Activated T-helper 9 cell treated with anti-CD3 and anti-CD28 coated beads, Interleukin-2, amount 50 U/mL, for 16 hours (primary cell): ENCODE measurements around the gene ZBTB17.
"Not testable (repeated sequence)": the region's sequence is repeated elsewhere in the genome, so short reads cannot be mapped to it uniquely, and the experiment has no call there.

ENCODE experiments used
- DNase-seq: peaks from one replicate; pipeline ENCODE4 v3.0.0-alpha.2; 2020; ENCODE audit warnings: low read depth

Gene ZBTB17

DNA sequence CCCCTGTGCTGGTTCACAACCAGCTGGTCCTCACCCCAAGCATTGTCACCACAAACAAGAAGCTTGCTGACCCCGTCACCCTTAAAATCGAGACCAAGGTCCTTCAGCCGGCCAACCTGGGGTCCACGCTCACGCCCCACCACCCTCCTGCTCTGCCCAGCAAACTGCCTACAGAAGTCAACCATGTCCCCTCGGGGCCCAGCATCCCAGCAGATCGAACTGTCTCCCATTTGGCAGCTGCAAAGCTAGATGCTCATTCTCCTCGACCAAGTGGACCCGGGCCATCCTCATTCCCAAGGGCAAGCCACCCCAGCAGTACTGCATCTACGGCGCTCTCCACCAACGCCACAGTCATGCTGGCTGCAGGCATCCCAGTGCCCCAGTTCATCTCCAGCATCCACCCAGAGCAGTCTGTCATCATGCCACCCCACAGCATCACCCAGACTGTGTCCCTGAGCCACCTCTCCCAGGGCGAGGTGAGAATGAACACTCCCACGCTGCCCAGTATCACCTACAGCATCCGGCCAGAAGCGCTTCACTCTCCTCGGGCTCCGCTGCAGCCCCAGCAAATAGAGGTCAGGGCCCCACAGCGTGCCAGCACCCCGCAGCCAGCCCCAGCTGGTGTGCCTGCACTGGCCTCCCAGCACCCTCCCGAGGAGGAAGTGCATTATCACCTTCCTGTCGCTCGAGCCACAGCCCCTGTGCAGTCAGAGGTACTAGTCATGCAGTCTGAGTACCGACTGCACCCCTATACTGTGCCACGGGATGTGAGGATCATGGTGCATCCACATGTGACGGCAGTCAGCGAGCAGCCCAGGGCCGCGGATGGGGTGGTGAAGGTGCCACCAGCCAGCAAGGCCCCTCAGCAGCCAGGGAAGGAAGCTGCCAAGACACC lies 40.6 kb downstream of the ZBTB17 start:
- no peak for DNase-seq

DNA sequence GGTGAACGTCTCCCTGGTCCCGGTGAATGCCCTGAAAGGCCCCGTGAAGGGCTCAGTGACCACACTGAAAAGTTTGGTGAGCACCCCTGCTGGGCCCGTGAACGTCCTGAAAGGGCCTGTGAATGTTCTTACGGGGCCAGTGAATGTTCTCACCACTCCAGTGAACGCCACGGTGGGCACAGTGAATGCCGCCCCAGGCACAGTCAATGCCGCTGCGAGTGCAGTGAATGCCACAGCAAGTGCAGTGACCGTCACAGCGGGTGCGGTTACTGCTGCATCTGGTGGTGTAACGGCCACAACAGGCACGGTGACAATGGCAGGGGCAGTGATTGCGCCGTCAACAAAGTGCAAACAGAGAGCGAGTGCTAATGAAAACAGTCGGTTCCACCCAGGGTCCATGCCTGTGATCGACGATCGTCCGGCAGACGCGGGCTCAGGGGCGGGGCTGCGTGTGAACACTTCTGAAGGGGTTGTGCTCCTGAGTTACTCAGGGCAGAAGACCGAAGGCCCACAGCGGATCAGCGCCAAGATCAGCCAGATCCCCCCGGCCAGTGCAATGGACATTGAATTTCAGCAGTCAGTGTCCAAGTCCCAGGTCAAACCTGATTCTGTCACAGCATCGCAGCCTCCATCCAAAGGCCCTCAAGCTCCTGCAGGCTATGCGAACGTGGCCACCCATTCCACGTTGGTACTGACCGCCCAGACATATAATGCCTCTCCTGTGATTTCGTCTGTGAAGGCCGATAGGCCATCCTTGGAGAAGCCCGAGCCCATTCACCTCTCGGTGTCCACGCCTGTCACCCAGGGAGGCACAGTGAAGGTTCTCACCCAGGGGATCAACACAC lies 41.5 kb downstream of the ZBTB17 start:
- DNase-seq, result no peak

DNA sequence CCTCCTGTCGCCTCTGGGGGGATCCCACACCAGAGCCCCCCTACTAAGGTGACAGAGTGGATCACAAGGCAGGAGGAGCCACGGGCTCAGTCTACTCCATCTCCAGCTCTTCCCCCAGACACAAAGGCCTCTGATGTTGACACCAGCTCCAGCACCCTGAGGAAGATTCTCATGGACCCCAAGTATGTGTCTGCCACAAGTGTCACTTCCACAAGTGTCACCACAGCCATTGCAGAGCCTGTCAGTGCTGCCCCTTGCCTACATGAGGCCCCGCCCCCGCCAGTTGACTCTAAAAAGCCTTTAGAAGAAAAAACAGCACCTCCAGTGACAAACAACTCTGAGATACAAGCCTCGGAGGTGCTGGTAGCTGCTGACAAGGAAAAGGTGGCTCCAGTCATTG lies 42.2 kb downstream of the ZBTB17 start:
- DNase-seq, result no peak

DNA sequence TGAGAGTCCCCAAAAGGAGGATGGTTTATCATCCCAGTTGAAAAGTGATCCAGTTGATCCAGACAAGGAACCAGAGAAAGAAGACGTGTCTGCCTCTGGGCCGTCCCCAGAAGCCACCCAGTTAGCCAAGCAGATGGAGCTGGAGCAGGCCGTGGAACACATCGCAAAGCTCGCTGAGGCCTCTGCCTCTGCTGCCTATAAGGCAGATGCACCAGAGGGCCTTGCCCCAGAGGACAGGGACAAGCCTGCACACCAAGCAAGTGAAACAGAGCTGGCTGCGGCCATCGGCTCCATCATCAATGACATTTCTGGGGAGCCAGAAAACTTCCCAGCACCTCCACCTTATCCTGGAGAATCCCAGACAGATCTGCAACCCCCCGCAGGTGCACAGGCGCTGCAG lies 43.3 kb downstream of the ZBTB17 start:
- DNase-seq, result no peak

DNA sequence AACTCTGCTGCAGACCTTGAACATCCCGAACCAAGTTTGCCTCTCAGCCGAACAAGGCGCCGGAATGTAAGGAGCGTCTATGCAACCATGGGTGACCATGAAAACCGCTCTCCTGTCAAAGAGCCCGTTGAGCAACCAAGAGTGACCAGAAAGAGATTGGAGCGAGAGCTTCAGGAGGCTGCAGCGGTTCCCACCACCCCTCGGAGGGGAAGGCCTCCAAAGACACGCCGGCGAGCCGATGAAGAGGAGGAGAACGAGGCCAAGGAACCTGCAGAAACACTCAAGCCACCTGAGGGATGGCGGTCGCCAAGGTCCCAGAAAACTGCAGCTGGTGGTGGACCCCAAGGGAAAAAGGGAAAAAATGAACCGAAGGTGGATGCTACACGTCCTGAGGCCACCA lies 44.0 kb downstream of the ZBTB17 start:
- no peak for DNase-seq

DNA sequence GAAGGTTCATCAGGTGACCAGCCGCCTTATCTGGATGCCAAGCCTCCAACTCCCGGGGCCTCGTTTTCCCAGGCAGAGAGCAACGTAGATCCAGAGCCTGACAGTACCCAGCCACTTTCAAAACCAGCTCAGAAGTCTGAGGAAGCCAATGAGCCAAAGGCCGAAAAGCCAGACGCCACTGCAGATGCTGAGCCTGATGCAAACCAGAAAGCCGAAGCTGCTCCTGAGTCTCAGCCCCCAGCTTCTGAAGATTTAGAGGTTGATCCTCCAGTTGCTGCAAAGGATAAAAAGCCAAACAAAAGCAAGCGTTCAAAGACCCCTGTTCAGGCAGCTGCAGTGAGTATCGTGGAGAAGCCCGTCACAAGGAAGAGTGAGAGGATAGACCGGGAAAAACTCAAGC lies 44.5 kb downstream of the ZBTB17 start:
- DNase-seq, result no peak

DNA sequence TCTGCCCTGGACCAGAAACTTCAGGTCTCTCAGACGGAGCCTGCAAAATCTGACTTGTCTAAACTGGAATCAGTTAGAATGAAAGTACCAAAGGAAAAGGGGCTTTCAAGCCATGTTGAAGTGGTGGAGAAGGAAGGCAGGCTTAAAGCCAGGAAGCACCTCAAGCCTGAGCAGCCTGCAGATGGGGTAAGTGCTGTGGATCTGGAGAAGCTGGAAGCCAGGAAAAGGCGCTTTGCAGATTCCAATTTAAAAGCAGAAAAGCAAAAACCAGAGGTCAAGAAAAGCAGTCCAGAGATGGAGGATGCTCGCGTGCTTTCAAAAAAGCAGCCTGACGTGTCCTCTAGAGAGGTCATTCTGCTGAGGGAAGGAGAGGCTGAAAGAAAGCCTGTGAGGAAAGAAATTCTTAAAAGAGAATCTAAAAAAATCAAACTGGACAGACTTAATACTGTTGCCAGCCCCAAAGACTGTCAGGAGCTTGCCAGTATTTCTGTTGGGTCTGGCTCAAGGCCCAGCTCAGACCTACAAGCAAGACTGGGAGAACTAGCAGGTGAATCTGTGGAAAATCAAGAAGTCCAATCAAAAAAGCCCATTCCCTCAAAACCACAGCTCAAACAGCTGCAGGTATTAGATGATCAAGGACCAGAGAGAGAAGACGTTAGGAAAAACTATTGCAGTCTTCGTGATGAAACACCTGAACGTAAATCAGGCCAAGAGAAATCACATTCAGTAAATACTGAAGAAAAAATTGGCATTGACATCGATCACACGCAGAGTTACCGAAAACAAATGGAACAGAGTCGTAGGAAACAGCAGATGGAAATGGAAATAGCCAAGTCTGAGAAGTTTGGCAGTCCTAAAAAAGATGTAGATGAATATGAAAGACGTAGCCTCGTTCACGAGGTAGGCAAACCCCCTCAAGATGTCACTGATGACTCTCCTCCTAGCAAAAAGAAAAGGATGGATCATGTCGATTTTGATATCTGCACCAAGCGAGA lies 46.6 kb downstream of the ZBTB17 start:
- no peak for DNase-seq

DNA sequence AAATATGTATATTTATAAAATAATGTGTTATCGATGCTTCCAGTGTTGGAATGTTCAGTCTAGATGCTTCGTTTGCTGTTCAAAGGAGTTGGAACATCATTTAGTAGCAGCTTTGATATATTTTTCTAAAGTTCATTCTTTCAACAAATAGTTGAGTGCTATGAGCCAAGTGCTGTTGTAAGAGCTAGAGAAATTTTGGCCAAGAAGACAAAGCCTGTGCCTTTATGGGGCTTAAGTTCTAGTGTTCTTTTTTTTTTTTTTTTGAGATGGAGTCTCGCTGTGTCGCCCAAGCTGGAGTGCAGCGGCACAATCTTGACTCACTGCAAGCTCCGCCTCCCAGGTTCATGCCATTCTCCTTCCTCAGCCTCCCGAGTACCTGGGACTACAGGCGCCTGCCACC lies 49.5 kb downstream of the ZBTB17 start:
- not testable (repeated sequence) for DNase-seq

DNA sequence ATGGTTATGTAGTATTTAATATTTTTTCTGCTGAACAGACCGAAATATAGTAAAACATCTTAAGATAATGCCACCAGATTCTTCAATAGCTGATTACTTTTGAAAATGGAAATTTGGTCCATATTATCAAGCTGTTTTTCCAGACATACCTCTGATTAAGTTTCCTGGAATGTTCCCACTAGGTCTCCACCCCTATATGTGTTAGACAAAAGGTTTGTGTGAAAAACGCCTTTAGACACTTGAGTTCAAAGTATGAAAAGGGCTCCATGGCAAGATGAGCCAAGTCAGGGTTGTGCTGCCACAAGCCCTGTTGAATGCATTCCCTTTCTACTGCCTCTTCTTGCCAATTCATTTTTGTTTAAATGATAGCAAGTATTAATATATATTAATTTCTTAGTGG lies 52.7 kb downstream of the ZBTB17 start:
- no peak for DNase-seq

DNA sequence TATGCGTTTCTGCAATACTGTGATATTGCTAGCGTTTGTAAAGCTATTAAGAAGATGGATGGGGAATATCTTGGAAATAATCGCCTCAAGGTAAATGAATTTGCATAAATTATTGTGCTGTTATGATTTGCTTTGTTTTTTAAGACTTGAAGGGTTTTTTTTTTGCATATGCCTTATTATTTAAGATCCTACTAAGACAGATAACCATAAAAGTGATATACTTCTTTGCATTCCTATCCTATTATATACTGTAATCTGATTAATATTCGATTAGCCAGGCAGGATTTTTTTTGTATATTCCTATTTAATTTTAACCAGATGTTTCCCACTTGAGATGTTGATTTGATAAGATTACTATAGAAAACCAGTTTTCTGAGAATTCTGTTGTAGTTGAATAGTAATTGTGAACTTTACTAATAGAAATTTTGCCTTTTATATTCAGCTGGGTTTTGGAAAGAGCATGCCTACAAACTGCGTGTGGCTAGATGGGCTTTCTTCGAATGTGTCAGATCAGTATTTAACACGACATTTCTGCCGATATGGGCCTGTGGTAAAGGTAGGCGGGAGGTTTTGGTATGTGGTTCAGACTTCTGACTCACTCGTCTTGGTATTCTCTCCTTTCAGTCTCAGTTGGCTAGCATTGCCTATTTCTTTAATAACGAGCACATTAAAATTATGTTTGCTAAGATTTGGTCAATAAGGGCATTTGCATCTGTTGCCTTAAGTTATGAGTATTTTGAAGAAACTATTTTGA lies 56.8 kb downstream of the ZBTB17 start:
- peak; percentile 52 for DNase-seq

DNA sequence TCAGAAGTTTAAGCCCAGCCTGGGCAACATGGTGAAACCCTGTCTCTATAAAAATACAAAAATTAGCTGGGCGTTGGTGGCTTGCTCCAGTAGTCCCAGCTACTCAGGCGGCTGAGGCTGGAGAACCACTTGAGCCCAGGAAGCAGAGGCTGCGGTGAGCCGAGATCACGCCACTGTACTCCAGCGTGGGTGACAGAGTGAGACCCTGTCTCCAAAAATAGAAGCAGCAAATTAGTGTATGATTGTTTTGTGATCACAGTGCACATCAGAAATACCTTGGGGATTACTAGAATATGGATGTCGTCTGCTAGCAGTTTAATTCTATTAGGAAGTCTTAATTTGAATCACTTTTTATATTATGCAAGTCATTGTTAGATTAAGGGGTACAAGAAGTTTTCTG lies 59.0 kb downstream of the ZBTB17 start:
- DNase-seq, result no peak

DNA sequence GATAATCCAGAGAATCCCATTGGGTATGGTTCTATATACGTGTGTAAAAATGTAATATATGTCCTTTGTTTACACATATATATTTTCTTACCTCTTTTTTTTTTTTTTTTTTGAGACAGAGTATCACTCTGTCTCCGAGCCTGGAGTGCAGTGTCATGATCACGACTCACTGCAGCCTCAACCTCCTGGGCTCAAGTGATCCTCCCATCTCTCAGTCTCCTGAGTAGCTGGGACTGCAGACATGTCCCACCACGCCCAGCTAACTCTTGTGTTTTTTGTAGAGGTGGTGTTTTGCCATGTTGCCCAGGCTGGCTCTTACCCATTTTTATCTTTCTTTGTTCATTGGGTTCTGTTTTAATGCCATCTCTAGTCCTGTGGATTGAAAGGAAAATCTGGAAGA lies 59.5 kb downstream of the ZBTB17 start:
- no peak for DNase-seq

DNA sequence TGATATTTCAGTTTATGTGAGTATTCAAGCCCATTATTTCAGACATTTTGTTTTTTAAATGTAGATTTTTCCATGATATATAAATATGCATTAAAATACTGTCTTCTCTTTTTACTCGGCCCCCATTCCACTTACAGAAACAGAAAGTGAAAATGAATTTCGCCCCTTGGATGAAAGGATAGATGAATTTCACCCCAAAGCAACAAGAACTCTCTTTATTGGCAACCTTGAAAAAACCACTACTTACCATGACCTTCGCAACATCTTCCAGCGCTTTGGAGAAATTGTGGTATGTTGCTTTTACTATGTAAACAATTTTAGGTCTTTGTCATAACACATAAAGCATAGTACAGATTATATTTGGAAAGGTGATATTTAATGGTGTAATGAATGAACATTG lies 59.9 kb downstream of the ZBTB17 start:
- DNase-seq, result no peak

DNA sequence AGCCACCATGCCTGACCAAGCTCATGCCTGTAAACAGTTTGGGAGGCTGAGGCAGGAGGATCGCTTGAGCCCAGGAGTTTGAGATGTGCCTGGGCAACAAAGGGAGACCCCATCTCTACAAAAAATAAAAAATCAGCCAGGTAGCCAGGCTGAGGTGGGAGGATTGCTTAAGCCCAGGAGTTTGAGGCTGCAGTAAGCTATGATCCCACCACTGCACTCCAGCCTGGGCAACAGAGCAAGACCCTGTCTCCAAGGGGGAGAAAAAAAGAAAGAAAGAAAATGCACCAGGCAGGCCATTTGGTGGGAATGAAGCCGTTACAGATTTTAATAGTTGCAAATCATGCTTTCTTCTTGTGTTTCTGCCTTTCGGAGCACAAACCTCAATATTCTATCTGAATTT lies 62.3 kb downstream of the ZBTB17 start:
- DNase-seq, result not testable (repeated sequence)

DNA sequence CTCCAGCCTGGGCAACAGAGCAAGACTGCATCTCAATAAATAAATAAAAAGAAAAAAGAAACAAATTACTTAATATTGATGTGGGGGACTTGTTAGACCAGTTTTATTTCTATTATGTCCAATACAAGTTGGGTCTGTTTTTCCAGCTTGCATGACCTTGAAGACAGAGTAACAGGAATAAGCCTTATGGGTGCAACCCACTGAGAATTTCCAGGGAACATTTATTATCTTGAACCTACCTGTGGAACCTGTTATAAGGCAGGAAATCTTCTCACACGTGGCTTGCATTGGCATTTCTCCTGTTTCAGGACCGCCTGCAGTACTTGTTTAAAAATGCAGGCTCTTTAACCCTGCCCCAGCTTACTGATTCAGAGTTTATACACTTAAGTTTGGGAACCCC lies 64.0 kb downstream of the ZBTB17 start:
- no peak for DNase-seq

DNA sequence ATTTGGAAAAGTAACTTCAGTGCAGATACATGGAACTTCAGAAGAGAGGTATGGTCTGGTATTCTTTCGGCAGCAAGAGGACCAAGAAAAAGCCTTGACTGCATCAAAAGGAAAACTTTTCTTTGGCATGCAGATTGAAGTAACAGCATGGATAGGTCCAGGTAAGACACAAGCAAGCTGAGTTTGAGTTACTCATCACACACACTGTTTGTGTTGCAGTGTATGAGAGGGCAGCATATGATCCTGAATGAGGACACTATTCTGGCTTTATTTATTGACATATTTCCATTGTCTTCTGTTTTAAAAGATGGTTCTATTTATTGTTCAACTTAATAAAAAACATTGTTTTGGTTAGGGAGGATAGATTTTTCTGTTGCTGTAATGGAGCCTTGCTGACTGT lies 64.8 kb downstream of the ZBTB17 start:
- DNase-seq, result no peak

DNA sequence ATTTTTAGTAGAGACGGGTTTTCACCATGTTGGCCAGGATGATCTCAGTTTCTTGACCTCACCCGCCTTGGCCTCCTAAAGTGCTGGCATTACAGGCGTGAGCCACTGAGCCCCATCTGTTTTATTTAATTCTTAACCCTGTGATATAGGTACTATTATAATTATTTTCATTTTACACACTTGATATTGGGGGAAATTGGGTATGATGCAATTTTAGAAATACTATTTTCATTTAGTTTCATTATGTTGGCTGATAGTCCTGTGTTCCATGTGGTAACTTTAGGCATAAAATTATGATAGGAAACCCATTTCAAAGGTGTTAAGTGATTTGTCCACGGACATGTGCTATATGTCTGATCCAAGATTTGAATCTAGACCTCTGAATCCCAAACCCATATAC lies 67.3 kb downstream of the ZBTB17 start:
- no peak for DNase-seq

DNA sequence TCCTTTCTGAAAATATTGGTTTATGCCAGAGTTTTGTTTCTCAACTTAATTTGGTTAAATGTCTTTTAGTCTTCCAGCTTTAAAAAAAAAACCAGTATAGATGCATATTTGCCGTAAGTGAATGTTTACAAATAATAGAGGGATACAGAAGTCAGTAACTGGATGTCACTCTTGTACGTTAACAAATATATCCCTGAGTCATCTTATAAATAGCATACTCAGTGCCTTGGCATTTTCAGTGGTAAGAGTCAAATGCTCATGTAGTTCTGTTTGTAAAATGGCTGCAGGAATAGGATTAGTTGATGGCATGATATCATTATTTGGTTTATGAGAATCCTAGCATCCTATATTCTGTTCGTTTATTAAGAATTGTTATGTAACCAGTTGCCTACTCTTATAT lies 73.0 kb downstream of the ZBTB17 start:
- DNase-seq, result no peak

DNA sequence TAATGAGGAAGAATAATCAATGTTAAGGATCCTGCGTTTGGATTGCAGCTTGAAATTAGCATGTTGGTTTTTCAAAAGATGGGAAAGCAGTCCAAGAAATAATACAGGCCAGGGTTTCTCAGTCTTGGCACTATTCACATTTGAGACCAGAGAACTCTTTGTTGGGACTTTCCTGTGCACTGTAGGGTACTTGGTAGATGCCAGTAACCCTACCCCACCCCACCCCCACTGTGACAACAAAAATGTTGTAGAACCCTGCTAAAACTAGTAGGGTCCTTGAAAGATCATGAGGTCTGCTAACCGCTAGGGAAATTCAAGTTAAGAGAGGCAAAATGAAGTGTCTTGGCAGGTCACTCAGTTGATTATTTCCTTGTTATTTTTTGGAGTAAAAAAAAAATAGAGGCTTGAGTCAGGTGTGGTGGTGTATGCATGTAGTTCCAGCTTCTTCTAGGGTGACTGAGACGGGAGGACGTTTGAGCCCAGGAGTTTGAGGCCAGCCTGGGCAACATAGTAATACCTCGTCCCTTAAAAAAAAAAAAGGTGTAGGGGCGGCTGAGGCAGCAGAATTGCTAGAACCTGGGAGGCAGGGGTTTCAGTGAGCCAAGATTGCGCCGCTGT lies 75.1 kb downstream of the ZBTB17 start:
- DNase-seq, result no peak

DNA sequence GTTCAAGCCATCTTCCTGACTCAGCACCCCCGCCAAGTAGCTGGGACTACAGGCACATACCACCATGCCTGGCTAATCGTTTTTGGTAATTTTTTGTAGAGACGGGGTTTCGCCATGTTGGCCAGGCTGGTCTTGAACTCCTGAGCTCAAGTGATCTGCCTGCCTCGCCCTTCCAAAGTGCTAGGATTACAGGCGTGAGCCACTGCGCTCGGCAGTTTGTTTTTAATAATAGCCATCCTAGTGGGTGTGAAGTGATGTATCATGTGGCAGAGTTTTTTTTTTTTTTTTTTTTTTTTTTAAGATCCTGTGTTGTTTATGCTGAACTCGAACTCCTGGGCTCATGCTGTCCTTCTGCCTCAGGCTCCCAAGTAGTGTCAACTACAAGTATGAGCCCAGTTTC lies 76.6 kb downstream of the ZBTB17 start:
- DNase-seq, result no peak
